ENCODE results near the gene SH3BGRL2.
"Not testable (repeated sequence)": the region's sequence is repeated elsewhere in the genome, so short reads cannot be mapped to it uniquely, and the experiment has no call there.

SH3BGRL2 gene

DNA sequence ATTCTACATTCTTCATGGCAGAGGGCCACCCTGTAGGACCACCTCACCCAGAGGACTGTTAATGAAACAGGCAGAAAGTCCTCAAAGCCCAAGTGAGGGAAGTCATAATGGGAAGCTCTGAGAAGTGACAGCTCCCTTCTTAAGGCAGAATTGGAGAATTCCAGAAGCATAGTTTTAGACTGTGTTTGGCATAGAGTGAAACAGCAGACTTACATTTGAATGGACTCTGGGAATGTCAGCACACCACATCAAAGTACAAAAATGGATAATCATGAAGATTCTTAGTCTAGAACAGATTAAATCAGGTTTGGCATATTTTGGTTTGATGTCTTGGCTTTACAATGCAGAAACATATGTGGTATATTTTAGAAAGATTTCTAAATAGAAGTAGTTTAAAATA lies 17.9 kb downstream of the SH3BGRL2 start:
- DNase-seq (ENCODE audit: low spot score): no peak

GRCh38 chr6:79650950-79651349 lies 19.8 kb downstream of the SH3BGRL2 start:
- DNase-seq (ENCODE audit: low spot score): no peak

DNA sequence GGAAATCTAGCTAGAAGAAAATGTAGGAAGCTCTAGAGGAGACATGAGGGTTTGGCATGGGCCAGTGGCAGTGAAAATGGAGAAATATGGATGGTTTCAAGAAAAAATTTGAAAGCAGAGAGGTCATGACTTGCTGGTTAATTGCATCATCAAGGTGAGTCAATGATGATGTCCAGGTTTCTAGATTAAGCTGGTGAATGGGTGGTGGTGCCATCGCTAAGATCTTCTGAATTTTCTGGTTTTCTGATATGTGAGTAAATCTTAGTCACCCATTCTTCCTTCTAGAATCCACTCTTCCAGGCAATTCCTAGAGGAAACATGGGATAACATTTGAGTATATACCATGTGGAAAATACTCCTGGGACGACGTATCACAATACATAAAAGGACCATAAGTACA lies 25.0 kb downstream of the SH3BGRL2 start:
- no peak for DNase-seq (ENCODE audit: low spot score)

DNA sequence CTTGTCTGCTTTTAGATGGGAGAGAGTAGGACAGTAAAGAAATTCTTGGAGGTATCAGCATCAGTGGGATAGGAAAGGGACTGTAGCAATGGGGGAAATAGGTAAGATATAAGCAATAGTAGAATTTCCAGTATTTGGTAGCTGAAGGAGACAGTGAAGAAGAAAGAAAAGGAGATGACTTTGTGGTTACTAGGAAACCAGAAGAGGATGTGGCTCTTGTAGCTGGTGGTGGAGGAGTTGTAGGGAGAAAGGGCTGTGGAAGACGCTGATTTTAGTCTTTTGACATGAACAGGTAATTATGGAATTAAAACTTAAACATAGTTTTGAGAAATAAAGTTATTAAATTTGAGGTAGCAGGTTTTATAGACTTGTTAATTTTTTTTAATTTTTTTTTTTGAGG lies 26.1 kb downstream of the SH3BGRL2 start:
- no peak for DNase-seq (ENCODE audit: low spot score)

- DNase-seq (ENCODE audit: low spot score): not testable (repeated sequence)
Observed at GRCh38 chr6:79663655-79664054, 32.5 kb downstream of the SH3BGRL2 start.

GRCh38 chr6:79665725-79666551 lies 34.8 kb downstream of the SH3BGRL2 start:
- no peak for DNase-seq (ENCODE audit: low spot score)

DNA sequence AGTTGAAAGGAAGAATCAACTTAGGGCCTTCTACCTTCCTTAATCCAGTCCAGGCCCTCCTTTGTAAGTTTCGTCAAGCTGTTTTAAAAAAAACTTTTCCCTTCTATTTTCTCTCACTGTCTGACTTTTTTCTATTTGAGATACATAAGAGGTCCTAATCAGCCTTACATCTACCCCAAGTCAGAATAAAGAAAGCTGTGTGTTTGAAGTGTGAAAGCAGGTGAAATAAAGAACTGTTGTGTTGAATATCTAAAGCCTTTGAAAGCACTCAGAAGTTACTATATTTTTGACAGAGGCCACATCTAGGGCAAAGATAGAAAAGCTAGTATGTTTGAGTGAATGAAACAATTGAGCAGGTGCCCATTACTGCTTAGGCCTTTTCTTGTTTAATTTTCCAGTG lies 35.5 kb downstream of the SH3BGRL2 start:
- no peak for DNase-seq (ENCODE audit: low spot score)

DNA sequence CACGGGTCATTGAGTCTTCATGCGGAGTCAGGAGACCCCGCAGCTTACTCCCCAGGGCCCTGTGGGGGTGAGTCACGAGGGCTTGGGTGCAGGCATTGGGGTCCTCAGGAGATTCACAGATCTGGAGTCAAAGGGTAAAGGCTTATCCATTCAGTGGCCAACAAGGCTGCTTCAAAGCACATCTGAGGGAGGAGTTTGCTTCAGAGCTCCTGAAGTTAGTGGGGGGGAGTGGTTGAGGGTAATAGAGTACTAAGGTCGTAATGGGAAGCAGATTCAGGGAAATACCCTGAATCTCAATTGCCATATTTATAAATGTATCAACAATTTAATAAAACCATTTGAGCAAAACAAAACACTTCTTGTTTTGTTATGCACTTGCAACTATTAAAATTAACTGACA lies 37.3 kb downstream of the SH3BGRL2 start:
- DNase-seq (ENCODE audit: low spot score): no peak

- no peak for DNase-seq (ENCODE audit: low spot score)
Observed at GRCh38 chr6:79669766-79670165, 38.6 kb downstream of the SH3BGRL2 start.

- no peak for DNase-seq (ENCODE audit: low spot score)
Observed at GRCh38 chr6:79670789-79671188, 39.7 kb downstream of the SH3BGRL2 start.

DNA sequence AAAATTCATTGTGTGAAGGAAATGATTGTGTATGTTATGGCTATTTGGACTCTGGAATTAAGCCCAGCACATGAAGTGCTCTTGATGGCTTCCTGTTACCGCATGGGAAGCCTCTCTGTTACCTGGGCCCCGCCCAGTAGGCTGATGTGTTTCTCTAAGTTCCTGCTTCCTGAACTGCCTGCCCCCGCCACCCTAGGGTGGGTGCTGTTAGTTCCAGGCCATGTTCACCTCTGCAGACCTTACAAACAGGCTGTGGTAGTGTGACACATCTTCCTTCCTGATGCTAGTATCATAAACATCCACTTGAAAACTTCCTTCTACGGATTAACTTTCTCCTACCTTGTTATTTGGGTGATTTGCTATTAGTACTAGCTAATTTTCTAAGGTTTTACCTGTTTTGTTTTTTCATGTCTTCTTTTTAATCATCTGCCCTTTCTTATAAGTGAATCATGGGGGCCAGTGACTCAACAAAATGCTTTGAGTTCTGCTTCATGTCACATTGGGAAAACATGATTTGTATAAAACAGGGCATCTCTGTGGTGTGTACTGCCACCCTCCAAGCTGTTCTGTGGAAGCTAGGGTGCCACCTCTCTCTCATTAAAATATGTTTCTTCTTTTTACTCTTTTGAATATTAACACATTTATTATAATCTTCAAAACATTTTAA lies 40.6 kb downstream of the SH3BGRL2 start:
- peak; percentile 51 for DNase-seq (ENCODE audit: low spot score)

GRCh38 chr6:79672631-79673111 lies 41.5 kb downstream of the SH3BGRL2 start:
- DNase-seq (ENCODE audit: low spot score): no peak

DNA sequence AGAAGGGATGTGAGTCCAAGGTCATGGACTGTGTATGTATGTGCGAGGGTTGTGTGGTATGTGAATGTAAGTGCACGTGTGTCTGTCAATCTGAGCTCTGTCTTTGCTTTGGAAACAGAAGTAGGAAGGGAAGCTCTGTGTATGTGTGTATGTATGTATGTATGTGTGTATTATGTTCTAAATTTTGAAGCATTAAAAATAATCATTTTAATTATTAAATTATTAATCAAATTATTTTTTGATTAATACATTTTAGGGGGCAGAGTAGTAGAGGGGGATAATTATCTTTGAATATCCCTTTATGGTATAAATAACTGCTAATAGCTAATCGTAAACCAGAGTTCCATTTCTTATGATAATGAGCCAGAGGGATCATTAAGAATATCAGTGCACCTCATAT lies 42.8 kb downstream of the SH3BGRL2 start:
- DNase-seq (ENCODE audit: low spot score): no peak

DNA sequence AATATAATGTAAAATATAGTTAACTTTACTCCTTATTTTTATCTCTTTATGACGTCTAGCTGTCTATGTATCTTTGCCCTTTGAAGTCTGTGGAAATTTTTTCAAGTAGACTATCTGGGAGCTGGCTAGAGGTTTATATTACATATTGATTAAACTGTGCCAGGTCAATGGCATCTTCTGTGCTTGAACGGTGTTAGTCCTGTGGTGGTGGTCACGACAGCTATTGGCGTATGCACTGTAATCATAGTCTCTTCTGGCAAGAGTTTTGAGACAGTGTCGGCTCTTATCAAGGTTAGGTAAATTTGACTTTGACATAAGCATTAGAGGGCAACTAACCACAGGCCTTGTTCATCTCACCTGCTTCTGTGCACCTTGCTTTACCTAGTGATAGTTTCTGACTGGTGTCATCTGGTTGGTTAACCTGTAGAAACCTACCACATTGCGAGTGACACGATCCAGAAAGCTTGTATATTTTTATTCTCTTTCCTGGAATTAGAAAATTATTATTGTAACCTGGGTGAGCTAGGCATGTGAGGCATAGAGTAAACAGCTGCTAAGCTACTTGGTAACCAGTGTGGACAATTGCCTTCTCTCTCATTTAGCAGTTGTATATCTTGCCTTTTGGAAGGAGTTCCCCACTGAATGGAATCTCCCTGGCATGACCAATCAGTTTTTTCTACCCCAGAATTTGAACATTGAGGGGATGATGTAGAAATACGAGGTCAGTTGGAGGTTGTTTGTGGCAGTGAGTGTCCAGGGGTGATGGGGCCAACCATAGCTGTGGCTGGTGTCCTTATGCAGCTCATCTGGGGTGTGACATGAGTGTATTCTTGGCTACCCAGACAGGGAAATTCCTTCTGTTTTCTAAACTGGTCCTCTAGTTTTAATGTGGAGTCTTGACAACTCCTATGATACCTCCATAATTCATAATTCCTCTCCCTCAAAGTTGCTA lies 45.9 kb downstream of the SH3BGRL2 start:
- DNase-seq (ENCODE audit: low spot score): no peak

- not testable (repeated sequence) for DNase-seq (ENCODE audit: low spot score)
Observed at GRCh38 chr6:79682682-79683081, 51.6 kb downstream of the SH3BGRL2 start.

DNA sequence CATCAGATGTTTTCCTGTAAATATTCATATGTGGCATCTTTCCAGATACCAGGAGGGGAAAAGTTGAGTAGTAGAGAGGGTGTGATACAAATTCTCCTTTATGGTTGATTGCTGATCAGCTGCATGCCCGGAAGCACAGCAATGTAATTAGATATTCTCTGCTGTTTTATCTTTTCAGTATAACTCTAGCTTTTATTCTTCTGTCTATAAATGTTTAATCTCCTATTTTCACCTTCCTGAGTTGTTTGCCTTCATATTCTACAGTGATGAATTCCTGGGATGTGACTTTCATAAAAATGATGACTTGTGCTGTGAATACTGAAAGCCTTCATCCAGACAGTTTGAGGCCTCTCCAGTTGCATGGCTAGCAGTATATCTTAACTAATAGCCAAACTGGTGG lies 53.7 kb downstream of the SH3BGRL2 start:
- no peak for DNase-seq (ENCODE audit: low spot score)

DNA sequence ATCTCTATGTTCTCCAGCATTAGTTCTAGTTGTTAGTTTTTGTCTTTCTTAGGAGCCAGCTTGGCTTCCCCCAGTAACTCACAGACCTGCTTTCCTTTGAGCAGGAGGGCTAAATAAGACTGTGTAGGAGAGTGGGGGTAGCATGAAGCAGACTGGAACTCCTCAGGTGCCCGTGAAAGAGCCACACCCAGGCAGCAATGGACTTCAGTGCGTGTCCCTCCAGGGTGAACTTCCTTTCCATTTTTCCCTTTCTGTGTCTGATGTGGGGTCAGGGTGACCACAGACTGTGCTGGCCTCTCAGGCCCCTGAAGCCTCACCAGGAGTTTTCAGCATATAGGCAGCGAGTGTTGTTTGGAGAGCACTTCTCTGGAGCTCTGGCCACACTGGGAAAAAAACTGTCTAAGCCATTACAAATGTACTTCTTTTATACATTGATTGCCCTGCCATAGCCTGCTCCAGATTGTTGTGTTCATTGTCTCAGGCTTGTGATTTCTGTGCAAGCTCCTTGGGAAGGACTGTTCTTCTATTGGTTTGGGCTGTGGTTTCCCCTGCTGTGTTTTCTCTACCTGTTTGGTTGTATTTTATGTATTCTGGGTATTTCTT lies 55.7 kb downstream of the SH3BGRL2 start:
- no peak for DNase-seq (ENCODE audit: low spot score)

GRCh38 chr6:79687759-79688158 lies 56.6 kb downstream of the SH3BGRL2 start:
- no peak for DNase-seq (ENCODE audit: low spot score)

GRCh38 chr6:79694156-79694555 lies 63.0 kb downstream of the SH3BGRL2 start:
- no peak for DNase-seq (ENCODE audit: low spot score)

DNA sequence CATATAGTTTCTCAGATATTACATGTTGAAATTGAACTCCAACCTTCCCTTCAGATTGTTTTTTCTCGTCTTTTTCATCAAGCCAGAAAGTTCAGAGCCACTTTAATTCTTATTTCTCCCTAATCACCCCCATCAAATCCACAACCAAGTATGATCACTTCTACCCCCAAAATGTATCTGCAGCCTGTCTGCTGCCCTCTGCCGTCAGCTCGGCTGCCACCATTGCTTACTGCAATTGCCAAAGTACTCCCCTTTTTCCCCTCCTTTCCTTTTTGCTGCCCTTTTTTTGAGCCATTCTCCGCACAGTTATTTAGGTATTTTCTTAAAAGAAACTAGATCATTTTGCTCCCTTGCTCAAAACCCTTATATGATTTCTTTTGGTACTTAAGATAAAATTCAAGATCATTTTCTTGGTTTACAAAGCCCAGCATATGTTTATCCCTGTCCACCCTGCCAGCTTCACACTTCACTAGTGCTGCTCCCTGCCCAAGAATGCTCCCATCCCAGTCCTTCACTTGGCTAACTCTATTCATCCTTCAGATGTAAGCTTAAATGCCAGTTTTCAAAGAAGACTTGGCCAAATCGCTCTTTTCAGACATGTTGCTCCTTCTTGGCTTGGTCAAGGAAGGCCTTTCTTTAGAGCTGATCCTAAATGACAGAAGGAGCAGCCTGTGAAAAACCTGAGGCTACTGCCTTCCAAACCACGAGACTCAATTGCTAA lies 63.7 kb downstream of the SH3BGRL2 start:
- no peak for DNase-seq (ENCODE audit: low spot score)

- no peak for DNase-seq (ENCODE audit: low spot score)
Observed at GRCh38 chr6:79697430-79697829, 66.3 kb downstream of the SH3BGRL2 start.
